Glutamatergic neuron (in vitro differentiated cells): ENCODE measurements around the gene ZDHHC18. TPM values are rescaled to one million over a fixed set of nuclear protein-coding genes. Genes with fewer than 3 reads are reported as not detected.

Source experiments
- DNase-seq: peaks from one replicate; pipeline ENCODE4 v3.0.0; 2022
- H3K27ac Mint-ChIP-seq: one replicate; pipeline ENCODE4 v1.8.0; 2020; ENCODE audit warnings: mild to moderate bottlenecking, mixed read lengths, inconsistent platforms; ENCODE audit not compliant: unreplicated experiment
- H3K27me3 Mint-ChIP-seq: one replicate; pipeline ENCODE4 v1.8.0; 2020; ENCODE audit warnings: mild to moderate bottlenecking, moderate library complexity, mixed read lengths, inconsistent platforms; ENCODE audit not compliant: unreplicated experiment
- H3K36me3 Mint-ChIP-seq: one replicate; pipeline ENCODE4 v1.8.0; 2020; ENCODE audit warnings: mild to moderate bottlenecking, mixed read lengths, inconsistent platforms; ENCODE audit not compliant: unreplicated experiment
- H3K4me1 Mint-ChIP-seq: one replicate; pipeline ENCODE4 v1.8.0; 2020; ENCODE audit warnings: mild to moderate bottlenecking, low read depth, mixed read lengths, inconsistent platforms; ENCODE audit not compliant: unreplicated experiment
- H3K4me3 Mint-ChIP-seq: one replicate; pipeline ENCODE4 v1.8.0; 2020; ENCODE audit warnings: mild to moderate bottlenecking, mixed read lengths, inconsistent platforms; ENCODE audit not compliant: unreplicated experiment
- H3K9me3 Mint-ChIP-seq: one replicate; pipeline ENCODE4 v1.8.0; 2020; ENCODE audit warnings: mild to moderate bottlenecking, moderate library complexity, mixed read lengths, inconsistent platforms; ENCODE audit not compliant: unreplicated experiment
- CTCF ChIP-seq: fragments of 200-600 bp; sonication (generic); IDR thresholded peaks from one replicate; pipeline ENCODE4 v1.5.0; 2021; ENCODE audit not compliant: partially characterized antibody, unreplicated experiment
- total RNA-seq: library from RNA; stranded (reverse); fragmentation: NEBNext Ultra II Directional; extraction: Animal tissue kit (Norgen Biotek cat#: 25700); gene quantifications from one replicate; pipeline ENCODE4 v1.2.1, GENCODE V29; 2021; ENCODE audit not compliant: unreplicated experiment

Gene ZDHHC18
- total RNA-seq, 1 donor from 2014 or later = 52.6 TPM

- TF ChIP-seq CTCF = no peak
- Mint-ChIP-seq H3K9me3 (peaks cover 10% of the 10 kb centered on the region), H3K4me3 (peak within 1 kb of the TSS; percentile 96), H3K27me3 (no peaks in the 10 kb centered on the region), H3K4me1 (peaks cover 6% of the 10 kb centered on the region), H3K36me3 (no peaks in the 10 kb centered on the region), H3K27ac (peak within 1 kb of the TSS; percentile 89)
- DNase-seq = peak; percentile 91
Measured at GRCh38 chr1:26900001-26900814, 73.7 kb downstream of the ZDHHC18 start, which contains the start of gene GPATCH3. TSS of gene GPATCH3 (minus strand) at chr1:26900467. CDS start at chr1:26900442, 25 bp downstream.

- H3K27ac Mint-ChIP-seq = peak overlapping the region; percentile 89
- H3K4me1 Mint-ChIP-seq = peaks cover 6% of the 10 kb centered on the region
- H3K4me3 Mint-ChIP-seq = peak overlapping the region; percentile 96
- no peaks in the 10 kb centered on the region for H3K36me3 Mint-ChIP-seq
- no peaks in the 10 kb centered on the region for H3K27me3 Mint-ChIP-seq
- no peak for DNase-seq
- no peak for TF ChIP-seq CTCF
- peaks cover 10% of the 10 kb centered on the region for H3K9me3 Mint-ChIP-seq
Measured at GRCh38 chr1:26900815-26901511, 74.5 kb downstream of the ZDHHC18 start.

Other genes with a start within 250 kb of the ZDHHC18 start
- 187 TPM for gene ARID1A, start 130.7 kb upstream of the ZDHHC18 start, total RNA-seq
- 6.7 TPM for gene PIGV, start 38.7 kb upstream of the ZDHHC18 start, total RNA-seq
- 0.42 TPM for gene SFN, start 36.5 kb downstream of the ZDHHC18 start, total RNA-seq
- 21.4 TPM for gene GPN2, start 63.6 kb downstream of the ZDHHC18 start, total RNA-seq
- gene GPATCH3, start 73.8 kb downstream of the ZDHHC18 start, total RNA-seq = 17.3 TPM
- not detected for gene NR0B2, start 87.3 kb downstream of the ZDHHC18 start, total RNA-seq
- gene NUDC, start 95.1 kb downstream of the ZDHHC18 start, total RNA-seq = 53.2 TPM
- gene KDF1, start 133.8 kb downstream of the ZDHHC18 start, total RNA-seq = 1.2 TPM
- gene TRNP1, start 167.0 kb downstream of the ZDHHC18 start, total RNA-seq = 13.9 TPM
- 1.5 TPM for gene TENT5B, start 186.2 kb downstream of the ZDHHC18 start, total RNA-seq